GM06990 (cell line): ENCODE measurements around the gene CD69.
A peak's percentile ranks its signal among the peaks of the same experiment; 100 is the strongest.
"Not testable (repeated sequence)": the region's sequence is repeated elsewhere in the genome, so short reads cannot be mapped to it uniquely, and the experiment has no call there.

Experiments used
- DNase-seq: peaks from one replicate; pipeline ENCODE4 v3.0.0-alpha.2; 2011; ENCODE audit not compliant: insufficient read length; ENCODE audit errors: extremely low read depth
- H3K27me3 ChIP-seq: replicated peaks from 2 replicates; pipeline ENCODE4 v1.6.0; 2011; ENCODE audit warnings: low read length; ENCODE audit not compliant: control insufficient read depth, insufficient read depth
- H3K36me3 ChIP-seq: 2 replicates; pipeline ENCODE4 v1.5.1; 2011; ENCODE audit warnings: low read length; ENCODE audit not compliant: control insufficient read depth, insufficient read depth
- H3K4me3 ChIP-seq: replicated peaks from 2 replicates; pipeline ENCODE4 v1.5.1; 2011; ENCODE audit warnings: low read depth, mild to moderate bottlenecking, control low read depth, low read length
- TF ChIP-seq, protein P1 (sequence below): IDR thresholded peaks from 2 replicates; pipeline ENCODE4 v1.5.1; 2011; ENCODE audit warnings: low read length, control low read depth, mild to moderate bottlenecking, inconsistent platforms; ENCODE audit not compliant: insufficient read depth, poor library complexity, severe bottlenecking

The CD69 gene

DNA sequence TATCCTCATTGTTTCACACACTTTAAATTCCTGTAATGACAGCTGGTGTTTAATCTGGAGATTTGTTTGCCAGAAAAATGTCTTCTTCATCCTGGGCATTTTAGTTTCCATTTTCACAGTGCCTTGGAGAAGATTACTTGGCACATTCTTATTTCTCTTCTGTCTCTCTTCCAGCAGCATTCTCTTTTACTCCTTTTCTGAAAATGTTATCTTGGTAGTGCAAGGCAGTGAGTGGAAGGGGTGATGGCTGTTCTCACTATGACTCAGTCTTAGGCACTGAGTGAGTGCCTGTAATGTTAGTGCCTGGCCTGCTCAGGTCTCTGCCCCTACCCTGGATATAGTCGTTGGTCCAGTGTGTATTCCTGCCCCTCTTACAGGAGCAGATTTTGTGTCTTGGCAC lies 40.9 kb downstream of the CD69 start:
- no peaks in the 10 kb centered on the region for H3K27me3 ChIP-seq
- no peak overlapping the region for H3K4me3 ChIP-seq
- H3K36me3 ChIP-seq: peaks cover 1% of the 10 kb centered on the region; the same call in 1 of the 2 replicates
- no peak for DNase-seq
- TF ChIP-seq, protein P1, sequence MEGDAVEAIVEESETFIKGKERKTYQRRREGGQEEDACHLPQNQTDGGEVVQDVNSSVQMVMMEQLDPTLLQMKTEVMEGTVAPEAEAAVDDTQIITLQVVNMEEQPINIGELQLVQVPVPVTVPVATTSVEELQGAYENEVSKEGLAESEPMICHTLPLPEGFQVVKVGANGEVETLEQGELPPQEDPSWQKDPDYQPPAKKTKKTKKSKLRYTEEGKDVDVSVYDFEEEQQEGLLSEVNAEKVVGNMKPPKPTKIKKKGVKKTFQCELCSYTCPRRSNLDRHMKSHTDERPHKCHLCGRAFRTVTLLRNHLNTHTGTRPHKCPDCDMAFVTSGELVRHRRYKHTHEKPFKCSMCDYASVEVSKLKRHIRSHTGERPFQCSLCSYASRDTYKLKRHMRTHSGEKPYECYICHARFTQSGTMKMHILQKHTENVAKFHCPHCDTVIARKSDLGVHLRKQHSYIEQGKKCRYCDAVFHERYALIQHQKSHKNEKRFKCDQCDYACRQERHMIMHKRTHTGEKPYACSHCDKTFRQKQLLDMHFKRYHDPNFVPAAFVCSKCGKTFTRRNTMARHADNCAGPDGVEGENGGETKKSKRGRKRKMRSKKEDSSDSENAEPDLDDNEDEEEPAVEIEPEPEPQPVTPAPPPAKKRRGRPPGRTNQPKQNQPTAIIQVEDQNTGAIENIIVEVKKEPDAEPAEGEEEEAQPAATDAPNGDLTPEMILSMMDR: no peak

DNA sequence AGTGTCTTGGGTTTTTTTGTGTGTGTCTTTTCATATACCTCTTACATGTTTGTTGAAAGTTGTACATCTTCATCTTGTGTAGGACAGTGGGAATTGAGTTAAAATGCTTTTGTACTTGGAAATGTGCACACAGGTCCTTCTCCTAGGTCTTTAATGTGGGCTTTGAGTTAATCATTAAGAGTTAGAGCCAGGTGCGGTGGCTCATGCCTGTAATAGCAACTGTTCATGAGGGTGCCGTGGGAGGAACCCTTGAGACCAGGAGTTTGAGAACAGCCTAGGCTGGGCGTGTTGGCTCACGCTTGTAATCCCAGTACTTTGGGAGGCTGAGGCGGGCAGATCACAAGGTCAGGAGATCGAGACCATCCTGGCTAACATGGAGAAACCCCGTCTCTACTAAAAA lies 41.7 kb downstream of the CD69 start:
- DNase-seq: no peak
- Histone ChIP-seq H3K4me3 (no peak overlapping the region), H3K27me3 (no peaks in the 10 kb centered on the region), H3K36me3 (peaks cover 1% of the 10 kb centered on the region; the same call in 1 of the 2 replicates)
- TF ChIP-seq, protein P1: no peak

GRCh38 chr12:9717070-9717925 lies 43.4 kb downstream of the CD69 start:
- no peak for DNase-seq
- TF ChIP-seq, protein P1: no peak
- Histone ChIP-seq H3K4me3 (peak overlapping the region; percentile 23; the same call in 1 of the 2 replicates), H3K27me3 (no peaks in the 10 kb centered on the region), H3K36me3 (peaks cover 1% of the 10 kb centered on the region; the same call in 1 of the 2 replicates)

GRCh38 chr12:9713032-9713558 lies 47.6 kb downstream of the CD69 start:
- not testable (repeated sequence) for H3K36me3 ChIP-seq, DNase-seq, H3K4me3 ChIP-seq, H3K27me3 ChIP-seq

DNA sequence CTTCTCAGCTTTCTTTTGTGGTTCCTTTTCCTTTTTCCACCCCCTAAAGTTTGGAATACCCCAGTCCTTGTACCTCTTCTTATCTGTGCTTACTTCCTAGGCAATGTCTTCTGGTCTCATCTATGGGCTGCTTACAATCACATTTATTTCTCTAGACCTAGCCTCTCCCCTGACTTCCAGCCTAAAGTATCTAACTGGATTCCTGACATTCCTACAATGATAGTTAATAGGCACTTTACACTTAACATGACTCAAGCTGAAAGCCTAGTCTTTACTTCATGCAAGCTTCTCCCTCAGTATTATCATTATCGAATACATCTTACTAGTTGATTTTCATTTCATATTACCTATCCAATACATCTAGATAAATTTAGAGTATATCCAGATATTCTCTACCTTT lies 49.0 kb downstream of the CD69 start:
- Histone ChIP-seq H3K36me3 (no peaks in the 10 kb centered on the region; the same call in 1 of the 2 replicates), H3K27me3 (no peaks in the 10 kb centered on the region), H3K4me3 (no peak overlapping the region)
- TF ChIP-seq, protein P1: no peak
- DNase-seq: no peak

DNA sequence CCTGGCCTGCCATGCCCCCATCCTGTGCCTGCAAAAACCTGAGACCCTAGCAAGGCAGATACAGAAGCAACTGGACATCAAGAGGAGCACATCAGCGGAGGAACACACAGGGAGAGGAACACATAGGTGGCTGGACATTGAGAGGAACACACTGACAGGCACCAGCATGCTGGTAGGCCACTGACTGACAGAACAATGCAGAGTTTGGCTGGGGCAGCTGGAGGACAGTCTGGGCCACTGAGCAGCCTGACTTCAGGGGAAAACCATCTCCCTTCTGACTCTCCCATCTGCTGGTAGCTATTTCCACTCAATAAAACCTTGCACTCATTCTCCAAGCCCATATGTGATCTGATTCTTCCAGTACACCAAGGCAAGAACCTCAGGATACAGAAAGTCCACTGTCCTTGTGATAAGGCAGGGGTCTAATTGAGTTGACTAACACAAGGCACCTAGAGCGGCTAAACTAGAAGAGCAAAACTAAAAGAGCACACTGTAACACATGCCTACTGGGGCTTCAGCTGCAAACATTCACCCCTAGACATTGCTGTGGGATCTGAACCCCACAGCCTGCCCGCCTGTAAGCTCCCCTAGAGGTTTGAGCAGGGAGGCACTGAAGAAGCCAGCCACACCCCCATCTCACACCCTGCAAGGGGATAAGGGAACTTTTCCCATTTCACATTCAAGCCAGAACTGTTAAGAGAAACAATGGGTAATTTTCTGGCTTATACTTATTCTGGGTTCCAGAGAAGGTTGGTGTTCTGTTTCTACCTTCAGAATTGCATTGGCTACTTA lies 49.9 kb downstream of the CD69 start:
- TF ChIP-seq, protein P1: no peak
- H3K36me3 ChIP-seq: no peaks in the 10 kb centered on the region; the same call in 1 of the 2 replicates
- H3K4me3 ChIP-seq: no peak overlapping the region
- no peaks in the 10 kb centered on the region for H3K27me3 ChIP-seq
- no peak for DNase-seq
